ENCODE measurements around the gene WDR18. TPM values are rescaled to one million over a fixed set of nuclear protein-coding genes. Genes with fewer than 3 reads are reported as not detected.

WDR18 gene, protein sequence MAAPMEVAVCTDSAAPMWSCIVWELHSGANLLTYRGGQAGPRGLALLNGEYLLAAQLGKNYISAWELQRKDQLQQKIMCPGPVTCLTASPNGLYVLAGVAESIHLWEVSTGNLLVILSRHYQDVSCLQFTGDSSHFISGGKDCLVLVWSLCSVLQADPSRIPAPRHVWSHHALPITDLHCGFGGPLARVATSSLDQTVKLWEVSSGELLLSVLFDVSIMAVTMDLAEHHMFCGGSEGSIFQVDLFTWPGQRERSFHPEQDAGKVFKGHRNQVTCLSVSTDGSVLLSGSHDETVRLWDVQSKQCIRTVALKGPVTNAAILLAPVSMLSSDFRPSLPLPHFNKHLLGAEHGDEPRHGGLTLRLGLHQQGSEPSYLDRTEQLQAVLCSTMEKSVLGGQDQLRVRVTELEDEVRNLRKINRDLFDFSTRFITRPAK
- 41.4 and 55.8 TPM in 2 replicates for total RNA-seq

DNA sequence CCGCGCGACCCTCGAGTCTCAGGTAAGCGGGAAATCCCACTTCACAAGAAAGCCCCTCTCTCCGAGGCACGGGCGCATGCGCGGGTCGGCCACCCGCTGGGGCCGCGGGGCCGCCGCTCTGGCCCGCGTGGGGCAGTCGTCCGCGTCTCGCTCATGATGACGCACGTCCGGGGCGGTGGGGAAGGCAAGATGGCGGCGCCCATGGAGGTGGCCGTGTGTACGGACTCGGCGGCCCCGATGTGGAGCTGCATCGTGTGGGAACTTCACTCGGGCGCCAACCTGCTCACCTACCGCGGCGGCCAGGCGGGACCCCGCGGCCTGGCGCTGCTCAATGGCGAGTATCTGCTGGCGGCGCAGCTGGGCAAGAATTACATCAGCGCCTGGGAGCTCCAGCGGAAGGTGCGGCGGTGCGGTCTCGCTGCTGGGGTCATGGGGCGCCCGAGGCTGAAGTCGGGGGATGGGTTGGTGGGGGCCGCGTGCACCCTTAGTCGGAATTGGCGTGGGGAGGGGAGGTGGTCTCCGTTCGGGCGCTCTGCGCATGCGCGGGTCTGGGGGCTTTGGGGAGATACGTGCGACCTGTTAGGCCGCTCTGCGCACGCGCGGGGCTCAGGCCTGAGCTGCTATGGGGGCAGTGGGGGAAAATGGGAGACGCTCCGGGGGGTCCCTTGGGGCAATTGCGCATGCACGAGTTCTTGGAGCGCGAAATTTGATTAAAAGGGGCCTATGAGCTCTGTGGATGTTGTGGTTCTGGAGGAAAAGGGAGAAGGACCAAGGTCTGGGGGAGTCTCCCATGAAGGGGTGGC lies at the start of gene WDR18:
WDR18 (plus strand) TSS at position 181 of the 803 bp plus-strand sequence; CDS start at position 190, 9 bp downstream.

DNA sequence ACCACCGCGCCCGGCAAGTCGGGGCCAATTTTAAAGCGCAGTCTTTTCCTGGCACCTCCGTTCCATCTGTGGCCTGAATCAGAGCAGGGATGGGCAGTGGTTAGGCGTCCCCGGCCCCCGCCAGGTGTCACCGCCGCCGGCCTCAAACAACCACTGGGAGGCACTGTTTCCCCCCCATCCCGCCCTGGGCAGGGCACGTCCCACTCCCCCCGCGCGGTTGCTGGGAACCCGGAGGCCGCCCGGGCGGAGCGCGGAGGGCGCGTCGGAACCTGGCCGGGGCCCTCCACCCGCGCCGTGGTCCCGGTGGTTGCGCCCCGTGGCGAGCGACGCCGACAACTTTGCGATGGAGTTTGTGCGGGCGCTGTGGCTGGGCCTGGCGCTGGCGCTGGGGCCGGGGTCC lies 15.9 kb downstream of the WDR18 start, which contains the start of gene GRIN3B:
GRIN3B (plus strand) TSS at position 325 of the 400 bp plus-strand sequence; CDS start at position 344, 19 bp downstream.

DNA sequence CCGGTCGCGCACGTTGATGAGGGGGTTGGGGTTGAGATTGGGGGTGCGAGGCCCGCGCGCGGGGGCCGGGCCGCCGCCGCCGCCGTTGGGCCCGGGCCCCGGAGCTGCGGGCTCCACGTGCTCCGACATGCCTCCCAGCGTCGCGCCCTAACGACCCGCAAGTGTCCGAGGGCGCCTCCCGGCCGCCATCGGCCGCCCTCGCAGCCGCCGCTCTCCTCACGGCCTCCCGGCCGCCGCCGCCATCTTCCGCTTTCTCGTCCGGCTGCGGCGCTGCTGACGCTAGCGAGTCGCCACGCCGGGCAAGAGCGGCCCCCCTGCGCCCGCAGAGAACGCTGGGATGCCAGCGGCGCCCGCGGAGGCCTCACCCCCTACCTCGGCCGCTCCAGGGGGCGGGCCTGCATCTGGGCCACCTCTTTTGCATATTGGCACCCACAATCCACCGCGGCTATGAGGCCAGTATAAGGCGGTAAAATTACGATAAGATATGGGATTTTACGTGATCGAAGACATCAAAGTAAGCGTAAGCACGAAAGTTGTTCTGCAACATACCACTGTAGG lies 36.8 kb downstream of the WDR18 start, which contains the start of gene TMEM259:
TMEM259 (minus strand) TSS at position 256 of the 558 bp plus-strand sequence; CDS start at position 129, 127 bp downstream.

DNA sequence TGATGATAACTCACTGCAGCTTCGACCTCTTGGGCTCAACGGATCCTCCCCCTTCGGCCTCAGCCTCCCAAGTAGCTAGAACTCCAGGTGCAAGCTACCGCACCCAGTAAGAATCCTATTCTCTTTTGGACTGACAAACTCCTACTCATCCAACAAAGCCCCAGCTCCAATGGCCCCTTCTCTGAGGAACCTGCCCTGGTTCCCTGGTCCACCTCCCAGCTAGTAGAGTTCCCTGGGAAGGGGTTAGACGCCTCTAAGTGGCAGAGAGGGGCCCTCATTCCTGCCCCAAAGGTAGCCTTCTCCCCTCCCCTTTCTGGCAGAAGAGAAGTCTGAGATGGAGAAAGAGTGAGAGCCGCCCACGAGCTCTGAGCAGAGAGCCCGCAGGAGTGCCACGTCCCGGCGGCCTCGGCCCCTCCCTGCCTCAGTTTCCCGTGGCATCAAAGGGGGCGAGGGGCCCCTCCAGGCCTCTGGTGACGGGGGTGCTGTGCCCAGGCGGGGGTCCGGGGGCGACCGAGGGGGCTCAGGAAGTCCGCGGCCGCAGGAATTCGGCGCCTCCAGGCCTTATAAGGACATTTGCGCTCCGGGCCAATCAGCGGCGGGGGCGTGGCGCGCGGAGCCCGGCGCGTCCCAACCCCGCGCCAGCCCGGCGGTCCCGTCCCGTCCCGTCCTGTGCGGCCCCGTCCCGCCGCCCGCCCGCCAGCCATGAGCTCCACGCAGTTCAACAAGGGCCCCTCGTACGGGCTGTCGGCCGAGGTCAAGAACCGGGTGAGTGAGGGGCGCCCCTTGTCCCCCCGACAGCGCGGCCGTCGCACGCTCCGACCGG lies 42.0 kb downstream of the WDR18 start, which contains the start of gene CNN2:
CNN2 (plus strand) TSS at position 649 of the 823 bp plus-strand sequence; CDS start at position 703, 54 bp downstream.

DNA sequence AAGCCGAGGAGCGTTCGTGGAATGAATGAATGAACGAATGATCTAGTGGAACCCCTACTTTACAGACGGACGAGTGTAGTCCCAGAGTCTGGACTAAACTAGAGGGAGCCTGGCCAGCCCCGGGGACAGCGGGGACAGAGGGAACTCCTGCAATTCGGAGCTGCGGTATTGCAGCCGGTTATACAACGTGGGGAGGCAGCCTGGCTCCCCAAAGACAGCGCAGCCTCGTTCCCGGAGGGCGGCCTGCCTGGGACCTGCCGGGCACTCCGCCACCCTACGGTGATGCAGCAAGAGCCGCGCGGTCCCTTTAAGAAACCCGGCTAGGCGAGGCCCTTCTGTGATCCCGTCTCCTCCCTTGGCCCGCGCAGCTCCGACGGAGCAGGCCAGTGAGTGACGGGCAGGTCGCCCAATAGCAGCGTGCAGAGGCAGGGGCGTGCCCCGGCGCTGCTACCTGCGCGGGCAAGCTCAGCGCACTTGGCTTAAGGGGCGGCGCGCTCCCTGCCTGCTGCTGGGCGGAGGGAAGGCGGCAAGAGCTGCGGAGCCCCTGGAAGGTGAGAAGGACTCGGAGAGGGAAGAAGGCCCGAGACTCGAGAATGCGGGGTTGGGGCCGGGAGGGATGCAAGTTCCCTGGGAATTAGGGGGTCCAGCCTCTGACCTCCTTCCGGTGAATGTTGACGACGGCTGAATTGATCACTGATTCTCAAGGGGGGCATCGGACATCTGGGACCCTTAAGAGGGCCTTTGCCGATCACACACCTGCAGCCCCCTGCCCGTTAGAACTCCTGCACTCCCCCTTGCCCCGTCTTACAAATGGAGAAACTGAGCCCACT lies 55.7 kb downstream of the WDR18 start, which contains the start of gene ABCA7:
ABCA7 (plus strand) TSS at position 462 of the 830 bp plus-strand sequence. CDS start 1,255 bp downstream, outside the sequence.

Other genes with a start within 250 kb of the WDR18 start
- not detected in 2 replicates for gene MISP, start 233.2 kb upstream of the WDR18 start, total RNA-seq
- 130 and 227 TPM in 2 replicates for gene PTBP1, start 186.9 kb upstream of the WDR18 start, total RNA-seq
- gene PLPPR3, start 162.4 kb upstream of the WDR18 start, total RNA-seq = 0.09 and 1.6 TPM in 2 replicates
- not detected in 2 replicates for gene AZU1, start 156.5 kb upstream of the WDR18 start, total RNA-seq
- gene PRTN3, start 143.3 kb upstream of the WDR18 start, total RNA-seq = 2.0 TPM in 1 of 2 replicates, not detected in the other
- 3.4 and 8.4 TPM in 2 replicates for gene ELANE, start 132.0 kb upstream of the WDR18 start, total RNA-seq
- gene CFD, start 124.7 kb upstream of the WDR18 start, total RNA-seq = 190 and 206 TPM in 2 replicates
- 42.2 and 44.2 TPM in 2 replicates for gene MED16, start 91.2 kb upstream of the WDR18 start, total RNA-seq
- gene RNU6-9, start 90.9 kb upstream of the WDR18 start, total RNA-seq = not detected in 2 replicates
- 41.7 and 52.9 TPM in 2 replicates for gene R3HDM4, start 71.1 kb upstream of the WDR18 start, total RNA-seq
- not detected in 2 replicates for gene KISS1R, start 67.0 kb upstream of the WDR18 start, total RNA-seq
- gene ARID3A, start 58.3 kb upstream of the WDR18 start, total RNA-seq = 4.1 and 7.2 TPM in 2 replicates
- 0.70 and 1.4 TPM in 2 replicates for gene GRIN3B, start 16.1 kb downstream of the WDR18 start, total RNA-seq
- gene TMEM259, start 36.8 kb downstream of the WDR18 start, total RNA-seq = 158 and 167 TPM in 2 replicates
- not detected in 2 replicates for gene RNU6-2, start 37.2 kb downstream of the WDR18 start, total RNA-seq
- 279 and 398 TPM in 2 replicates for gene CNN2, start 42.3 kb downstream of the WDR18 start, total RNA-seq
- 3.1 and 3.3 TPM in 2 replicates for gene ABCA7, start 55.8 kb downstream of the WDR18 start, total RNA-seq
- gene ARHGAP45, start 82.8 kb downstream of the WDR18 start, total RNA-seq = 0.26 and 0.47 TPM in 2 replicates
- 132 and 219 TPM in 2 replicates for gene POLR2E, start 111.0 kb downstream of the WDR18 start, total RNA-seq
- gene GPX4, start 119.6 kb downstream of the WDR18 start, total RNA-seq = 700 and 909 TPM in 2 replicates
- 35.7 and 47.0 TPM in 2 replicates for gene SBNO2, start 189.9 kb downstream of the WDR18 start, total RNA-seq
- gene STK11, start 221.4 kb downstream of the WDR18 start, total RNA-seq = 51.6 and 71.1 TPM in 2 replicates

All from pericardium fibroblast (primary cell).